Rectal smooth muscle tissue (tissue), 1 donor: ENCODE results near the gene ARPP21.

Experiments
- H3K27ac ChIP-seq: one replicate; pipeline ENCODE4 v1.7.0; 2013; ENCODE audit warnings: low read depth, low read length, inconsistent platforms
- H3K27me3 ChIP-seq: one replicate; pipeline ENCODE4 v1.7.0; 2013; ENCODE audit warnings: low read length; ENCODE audit not compliant: control insufficient read depth, insufficient read depth
- H3K36me3 ChIP-seq: one replicate; pipeline ENCODE4 v1.7.0; 2013; ENCODE audit warnings: low read length; ENCODE audit not compliant: control insufficient read depth, insufficient read depth
- H3K4me1 ChIP-seq: one replicate; pipeline ENCODE4 v1.7.0; 2013; ENCODE audit warnings: low read length; ENCODE audit not compliant: control insufficient read depth, insufficient read depth
- H3K4me3 ChIP-seq: one replicate; pipeline ENCODE4 v1.7.0; 2013; ENCODE audit warnings: low read length
- H3K9ac ChIP-seq: one replicate; pipeline ENCODE4 v1.7.0; 2013; ENCODE audit warnings: low read length

The ARPP21 gene

GRCh38 chr3:35666888-35667287 lies 27.6 kb downstream of the ARPP21 start:
- H3K9ac ChIP-seq, result no peak overlapping the region
- no peaks in the 10 kb centered on the region for H3K27me3 ChIP-seq
- no peaks in the 10 kb centered on the region for H3K4me1 ChIP-seq
- no peak overlapping the region for H3K27ac ChIP-seq
- no peaks in the 10 kb centered on the region for H3K36me3 ChIP-seq
- H3K4me3 ChIP-seq, result no peak overlapping the region

- Histone ChIP-seq H3K27ac (no peak overlapping the region), H3K4me3 (no peak overlapping the region), H3K27me3 (no peaks in the 10 kb centered on the region), H3K4me1 (no peaks in the 10 kb centered on the region), H3K9ac (no peak overlapping the region), H3K36me3 (no peaks in the 10 kb centered on the region)
Observed at GRCh38 chr3:35670408-35670965, 31.2 kb downstream of the ARPP21 start.

- no peaks in the 10 kb centered on the region for H3K27me3 ChIP-seq
- H3K9ac ChIP-seq, result no peak overlapping the region
- H3K36me3 ChIP-seq, result no peaks in the 10 kb centered on the region
- H3K4me3 ChIP-seq, result no peak overlapping the region
- H3K27ac ChIP-seq, result no peak overlapping the region
- H3K4me1 ChIP-seq, result no peaks in the 10 kb centered on the region
Observed at GRCh38 chr3:35671483-35671882, 32.2 kb downstream of the ARPP21 start.

GRCh38 chr3:35673017-35673416 lies 33.7 kb downstream of the ARPP21 start:
- no peaks in the 10 kb centered on the region for H3K36me3 ChIP-seq
- no peak overlapping the region for H3K27ac ChIP-seq
- H3K4me3 ChIP-seq, result no peak overlapping the region
- no peaks in the 10 kb centered on the region for H3K4me1 ChIP-seq
- H3K27me3 ChIP-seq, result no peaks in the 10 kb centered on the region
- H3K9ac ChIP-seq, result no peak overlapping the region

GRCh38 chr3:35674451-35675109 lies 35.3 kb downstream of the ARPP21 start:
- Histone ChIP-seq H3K36me3 (no peaks in the 10 kb centered on the region), H3K27me3 (no peaks in the 10 kb centered on the region), H3K27ac (no peak overlapping the region), H3K4me1 (no peaks in the 10 kb centered on the region), H3K9ac (no peak overlapping the region), H3K4me3 (no peak overlapping the region)

GRCh38 chr3:35675206-35675605 lies 35.9 kb downstream of the ARPP21 start:
- no peak overlapping the region for H3K27ac ChIP-seq
- no peaks in the 10 kb centered on the region for H3K4me1 ChIP-seq
- no peak overlapping the region for H3K4me3 ChIP-seq
- no peaks in the 10 kb centered on the region for H3K27me3 ChIP-seq
- H3K9ac ChIP-seq, result no peak overlapping the region
- no peaks in the 10 kb centered on the region for H3K36me3 ChIP-seq

GRCh38 chr3:35675621-35676020 lies 36.3 kb downstream of the ARPP21 start:
- Histone ChIP-seq H3K9ac (no peak overlapping the region), H3K27me3 (no peaks in the 10 kb centered on the region), H3K4me1 (no peaks in the 10 kb centered on the region), H3K27ac (no peak overlapping the region), H3K36me3 (no peaks in the 10 kb centered on the region), H3K4me3 (no peak overlapping the region)

GRCh38 chr3:35677797-35678196 lies 38.5 kb downstream of the ARPP21 start:
- H3K27me3 ChIP-seq, result no peaks in the 10 kb centered on the region
- H3K9ac ChIP-seq, result no peak overlapping the region
- H3K27ac ChIP-seq, result no peak overlapping the region
- H3K4me1 ChIP-seq, result no peaks in the 10 kb centered on the region
- H3K4me3 ChIP-seq, result no peak overlapping the region
- H3K36me3 ChIP-seq, result no peaks in the 10 kb centered on the region

- H3K27ac ChIP-seq, result no peak overlapping the region
- H3K9ac ChIP-seq, result no peak overlapping the region
- H3K4me1 ChIP-seq, result no peaks in the 10 kb centered on the region
- H3K27me3 ChIP-seq, result no peaks in the 10 kb centered on the region
- no peaks in the 10 kb centered on the region for H3K36me3 ChIP-seq
- H3K4me3 ChIP-seq, result no peak overlapping the region
Observed at GRCh38 chr3:35678643-35679161, 39.4 kb downstream of the ARPP21 start.

GRCh38 chr3:35679409-35680080 lies 40.2 kb downstream of the ARPP21 start:
- Histone ChIP-seq H3K36me3 (no peaks in the 10 kb centered on the region), H3K27ac (no peak overlapping the region), H3K4me1 (no peaks in the 10 kb centered on the region), H3K27me3 (no peaks in the 10 kb centered on the region), H3K9ac (no peak overlapping the region), H3K4me3 (no peak overlapping the region)

- Histone ChIP-seq H3K4me1 (no peaks in the 10 kb centered on the region), H3K27ac (no peak overlapping the region), H3K27me3 (no peaks in the 10 kb centered on the region), H3K9ac (no peak overlapping the region), H3K36me3 (no peaks in the 10 kb centered on the region), H3K4me3 (no peak overlapping the region)
Observed at GRCh38 chr3:35680866-35681650, 41.7 kb downstream of the ARPP21 start.

- H3K36me3 ChIP-seq, result no peaks in the 10 kb centered on the region
- no peak overlapping the region for H3K4me3 ChIP-seq
- H3K27me3 ChIP-seq, result no peaks in the 10 kb centered on the region
- H3K9ac ChIP-seq, result no peak overlapping the region
- H3K27ac ChIP-seq, result no peak overlapping the region
- H3K4me1 ChIP-seq, result no peaks in the 10 kb centered on the region
Observed at GRCh38 chr3:35685153-35685552, 45.8 kb downstream of the ARPP21 start.
